GM06990 (cell line): ENCODE data around the gene GAA.

ENCODE experiments used
- DNase-seq: peaks from one replicate; pipeline ENCODE4 v3.0.0-alpha.2; 2011; ENCODE audit not compliant: insufficient read length; ENCODE audit errors: extremely low read depth
- H3K27me3 ChIP-seq: replicated peaks from 2 replicates; pipeline ENCODE4 v1.6.0; 2011; ENCODE audit warnings: low read length; ENCODE audit not compliant: control insufficient read depth, insufficient read depth
- H3K36me3 ChIP-seq: 2 replicates; pipeline ENCODE4 v1.5.1; 2011; ENCODE audit warnings: low read length; ENCODE audit not compliant: control insufficient read depth, insufficient read depth
- H3K4me3 ChIP-seq: replicated peaks from 2 replicates; pipeline ENCODE4 v1.5.1; 2011; ENCODE audit warnings: low read depth, mild to moderate bottlenecking, control low read depth, low read length
- CTCF ChIP-seq: IDR thresholded peaks from 2 replicates; pipeline ENCODE4 v1.5.1; 2011; ENCODE audit warnings: low read length, control low read depth, mild to moderate bottlenecking, inconsistent platforms; ENCODE audit not compliant: insufficient read depth, poor library complexity, severe bottlenecking

Gene GAA

GRCh38 chr17:80101011-80101945 is at the start of gene GAA:
Gene GAA, plus strand, starts transcription at chr17:80101581. Its CDS starts 3,006 bp downstream, at chr17:80104587.
- Histone ChIP-seq H3K27me3 (no peaks in the 10 kb centered on the region), H3K36me3 (no peaks in the 10 kb centered on the region), H3K4me3 (peak within 1 kb of the TSS; percentile 83)
- DNase-seq = peak; percentile 88
- peak; percentile 36 for TF ChIP-seq CTCF

GRCh38 chr17:80051681-80052080 is 49.7 kb upstream of the GAA start:
- Histone ChIP-seq H3K36me3 (no peaks in the 10 kb centered on the region), H3K27me3 (no peaks in the 10 kb centered on the region; the same call in 1 of the 2 replicates), H3K4me3 (no peak overlapping the region)
- no peak for TF ChIP-seq CTCF
- no peak for DNase-seq

- no peaks in the 10 kb centered on the region; the same call in 1 of the 2 replicates for H3K27me3 ChIP-seq
- H3K36me3 ChIP-seq = no peaks in the 10 kb centered on the region
- DNase-seq = no peak
- no peak overlapping the region for H3K4me3 ChIP-seq
- no peak for TF ChIP-seq CTCF
Observed at GRCh38 chr17:80053102-80053501, 48.3 kb upstream of the GAA start.

- Histone ChIP-seq H3K4me3 (no peak overlapping the region), H3K27me3 (peaks cover 2% of the 10 kb centered on the region), H3K36me3 (no peaks in the 10 kb centered on the region)
- no peak for TF ChIP-seq CTCF
- DNase-seq = no peak
Observed at GRCh38 chr17:80055597-80055996, 45.8 kb upstream of the GAA start.

GRCh38 chr17:80058311-80058955 is 42.9 kb upstream of the GAA start:
- H3K4me3 ChIP-seq = no peak overlapping the region
- no peak for TF ChIP-seq CTCF
- peaks cover 2% of the 10 kb centered on the region for H3K27me3 ChIP-seq
- H3K36me3 ChIP-seq = no peaks in the 10 kb centered on the region
- no peak for DNase-seq
